Stimulated activated CD8-positive, alpha-beta memory T cell treated with anti-CD3 and anti-CD28 coated beads, Interleukin-12 subunit alpha, Interleukin-12 subunit beta, amount 100 ng/mL, for 24 hours (primary cell): ENCODE results near the gene OR51D1.

Source experiments
- DNase-seq: peaks from one replicate; pipeline ENCODE4 v3.0.0-alpha.2; 2020; ENCODE audit errors: extremely low read depth

Gene OR51D1

GRCh38 chr11:4636962-4637661 lies at the start of gene OR51D1:
TSS of gene OR51D1 (plus strand) at chr11:4637477. CDS start at chr11:4639791, 2,314 bp downstream.
- no peak for DNase-seq

DNA sequence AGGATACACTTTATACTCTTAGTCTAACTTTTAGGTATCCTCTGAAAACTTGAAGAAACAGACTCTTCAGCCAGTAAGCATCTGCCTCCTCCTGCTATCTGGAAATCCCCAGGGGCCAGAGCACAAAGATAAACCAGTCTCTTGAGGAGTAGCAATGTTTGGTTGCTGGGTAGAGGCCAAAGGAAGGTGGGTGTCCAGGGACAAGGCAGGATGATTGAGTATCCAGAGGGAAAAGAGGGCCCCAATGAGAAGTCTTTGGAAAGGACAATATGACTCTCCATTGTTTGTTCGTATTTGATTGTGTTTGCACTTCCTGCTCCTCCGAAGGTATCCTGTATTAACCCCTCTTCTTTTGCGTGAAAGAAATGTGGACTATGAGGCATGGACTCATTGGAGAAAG lies 48.3 kb upstream of the OR51D1 start:
- no peak for DNase-seq

DNA sequence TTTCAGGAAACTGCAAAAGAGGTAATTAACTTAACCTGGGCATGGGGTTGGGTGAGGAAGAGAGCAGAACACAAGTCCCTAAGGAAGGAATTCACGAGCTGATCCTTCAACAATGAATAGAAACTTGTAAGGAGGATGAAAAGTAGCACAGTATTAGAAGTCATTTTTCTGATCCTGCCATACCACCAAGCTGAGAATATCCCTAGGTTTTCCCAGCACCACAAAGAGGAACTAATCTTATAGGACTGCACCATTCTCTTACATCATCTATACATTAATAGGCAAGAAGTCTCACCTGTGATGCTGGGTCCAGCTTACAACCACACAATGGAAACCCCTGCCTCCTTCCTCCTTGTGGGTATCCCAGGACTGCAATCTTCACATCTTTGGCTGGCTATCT lies 43.5 kb upstream of the OR51D1 start, which contains the start of gene OR52I1:
Gene OR52I1, plus strand, starts transcription at position 301 of the 400 bp plus-strand sequence. Its CDS starts 0 bp downstream, at position 301.
- no peak for DNase-seq

GRCh38 chr11:4605057-4605456 lies 32.2 kb upstream of the OR51D1 start:
- no peak for DNase-seq

DNA sequence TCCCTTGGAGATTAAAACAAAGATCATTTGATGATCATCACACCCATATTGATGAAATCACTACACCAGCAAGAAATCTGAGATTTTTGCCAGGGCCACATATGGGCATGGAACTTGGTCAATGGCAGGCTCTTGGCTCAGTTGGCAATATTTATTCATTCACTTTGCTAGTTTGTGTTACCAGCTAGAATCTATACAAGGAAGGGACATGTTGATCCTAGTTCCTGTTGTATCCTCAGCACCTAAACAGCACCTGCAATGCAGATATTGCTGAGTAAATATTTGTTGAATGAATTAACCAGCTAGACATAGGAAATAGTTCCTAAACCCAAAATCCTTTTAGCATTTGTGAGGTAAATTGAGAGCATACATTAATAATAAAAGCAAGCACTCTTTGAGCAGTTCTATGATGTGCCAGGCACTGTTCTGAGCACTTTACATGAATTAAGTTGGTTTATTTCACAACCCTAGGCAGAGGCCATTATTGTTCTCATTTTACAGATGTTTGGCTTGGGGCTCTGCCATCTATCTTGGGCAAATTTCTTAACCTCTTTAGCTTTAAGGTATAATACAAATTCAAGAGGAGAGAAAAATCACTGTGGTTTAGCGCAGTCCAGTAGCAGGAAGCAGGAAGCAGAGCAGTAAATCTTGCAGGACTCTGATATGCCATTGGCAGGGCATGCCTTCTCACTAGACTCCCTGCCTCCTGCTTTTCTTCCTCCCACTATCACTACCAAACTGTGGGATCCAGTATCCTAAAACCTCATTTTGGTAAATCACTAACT lies 30.9 kb upstream of the OR51D1 start:
- DNase-seq, result no peak

GRCh38 chr11:4607096-4607495 lies 30.2 kb upstream of the OR51D1 start:
- no peak for DNase-seq

GRCh38 chr11:4607781-4608666 lies 29.3 kb upstream of the OR51D1 start, which contains the start of gene TRIM68:
TSS of gene TRIM68 (minus strand) at chr11:4608231. CDS start at chr11:4605504, 2,727 bp downstream.
- DNase-seq, result peak; percentile 89

GRCh38 chr11:4610258-4610935 lies 26.9 kb upstream of the OR51D1 start:
- DNase-seq, result no peak

GRCh38 chr11:4611986-4612385 lies 25.3 kb upstream of the OR51D1 start:
- no peak for DNase-seq

GRCh38 chr11:4615856-4616444 lies 21.3 kb upstream of the OR51D1 start:
- DNase-seq, result no peak

DNA sequence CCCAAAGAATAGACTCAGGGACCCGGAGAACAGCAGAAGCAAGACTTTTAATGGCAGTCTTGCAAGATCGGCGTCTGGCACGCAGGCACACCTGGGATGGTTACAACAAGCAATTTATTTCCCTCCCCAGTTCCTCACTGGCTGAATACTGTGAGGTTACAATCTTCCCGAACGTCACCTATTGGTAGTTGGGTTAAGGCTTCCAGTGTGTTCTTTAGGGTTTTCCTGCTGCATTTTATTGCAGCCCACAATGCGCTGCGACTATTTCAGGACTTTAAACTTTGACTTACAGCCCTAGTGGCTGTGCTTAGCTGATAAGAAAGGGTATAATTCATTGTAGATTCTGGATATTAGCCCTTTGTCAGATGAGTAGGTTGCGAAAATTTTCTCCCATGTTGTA lies 17.8 kb upstream of the OR51D1 start:
- no peak for DNase-seq

- no peak for DNase-seq
These were observed 10.8 kb upstream of the OR51D1 start for GRCh38 chr11:4626207-4627099.

GRCh38 chr11:4636136-4636535 lies 1.1 kb upstream of the OR51D1 start:
- no peak for DNase-seq

DNA sequence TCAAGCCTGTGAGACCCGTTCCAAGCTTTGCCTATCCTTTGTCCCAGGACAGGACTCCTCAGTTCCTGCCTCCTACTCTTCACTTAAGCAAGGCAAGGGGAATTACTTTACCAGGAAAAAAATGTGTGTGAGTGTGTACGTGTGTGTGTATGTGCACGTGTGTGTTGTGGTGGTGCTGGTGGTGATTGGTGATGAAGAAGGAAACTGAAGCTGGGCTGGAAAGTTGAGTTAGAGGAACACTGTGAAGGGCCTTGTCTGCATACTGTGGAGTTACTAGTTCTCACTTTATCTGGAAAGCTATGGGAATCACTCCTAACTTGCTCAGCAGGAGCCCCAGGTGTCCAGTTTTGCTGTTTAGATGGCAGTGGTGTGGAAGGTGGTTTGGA lies 378 bp downstream of the OR51D1 start:
- no peak for DNase-seq

- DNase-seq, result no peak
These were observed 2.7 kb downstream of the OR51D1 start for GRCh38 chr11:4639931-4640330.

DNA sequence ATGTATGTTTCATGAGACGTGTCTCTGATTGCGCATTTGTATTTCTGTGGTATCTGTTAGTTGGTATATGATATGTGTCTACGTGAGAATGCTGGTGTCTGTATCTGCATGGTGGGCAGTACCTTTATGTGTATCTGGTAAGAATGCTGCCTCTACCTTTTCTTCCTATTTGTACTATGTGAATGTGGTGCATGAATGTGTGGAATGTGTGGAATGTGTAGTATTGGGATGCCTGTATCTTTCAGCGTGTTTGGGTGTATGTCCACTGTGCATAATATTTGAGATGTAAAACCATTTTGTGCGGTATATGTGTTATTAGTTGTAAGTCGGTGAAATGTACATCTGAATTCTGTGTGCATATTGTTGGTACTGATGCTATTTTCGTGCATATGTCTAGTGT lies 4.2 kb downstream of the OR51D1 start:
- no peak for DNase-seq

GRCh38 chr11:4642043-4642442 lies 4.8 kb downstream of the OR51D1 start:
- DNase-seq, result no peak

- DNase-seq, result no peak
These were observed 5.8 kb downstream of the OR51D1 start for GRCh38 chr11:4643076-4643475.

DNA sequence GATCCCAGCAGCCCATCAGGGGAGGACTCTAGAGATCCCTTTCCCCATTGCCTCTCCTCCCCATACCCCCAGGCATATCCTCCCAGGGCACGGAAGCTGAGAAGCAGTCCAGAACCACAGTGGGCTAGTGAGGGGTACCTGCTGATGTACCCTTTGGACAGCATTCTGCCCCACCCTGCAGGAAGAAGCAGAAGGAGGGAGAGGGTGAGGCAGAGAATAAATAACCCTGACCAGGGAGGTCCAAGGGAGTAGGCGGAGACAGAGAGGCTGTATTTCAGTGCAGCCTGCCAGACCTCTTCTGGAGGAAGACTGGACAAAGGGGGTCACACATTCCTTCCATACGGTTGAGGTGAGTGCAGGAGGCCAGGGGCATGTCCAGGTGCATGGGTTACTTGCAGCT lies 6.4 kb downstream of the OR51D1 start, which contains the start of gene OR51E1:
Gene OR51E1, plus strand, starts transcription at position 301 of the 400 bp plus-strand sequence. CDS start 8,545 bp downstream, outside the sequence.
- no peak for DNase-seq

GRCh38 chr11:4644233-4644632 lies 7.0 kb downstream of the OR51D1 start:
- no peak for DNase-seq
